Uterus (tissue), 4 donors: ENCODE data around the gene IL13. TPM values are rescaled to one million over a fixed set of nuclear protein-coding genes. Genes with fewer than 3 reads are reported as not detected.
A peak's percentile ranks its signal among the peaks of the same experiment; 100 is the strongest.

Experiments
- DNase-seq, 2 donors: peaks; one replicate each; pipeline ENCODE4 v3.0.0-alpha.2; 2019 to 2020
- H3K27ac ChIP-seq, 2 donors: fragments of 200-600 bp; sonication (generic); 1 replicate in 1 of 2; 2 replicates in 1 of 2; pipeline ENCODE4 v1.5.1; 2016 to 2018
- H3K27me3 ChIP-seq, 2 donors: fragments of 200-600 bp; sonication (generic); one replicate each; pipeline ENCODE4 v1.5.1; 2018 to 2019; ENCODE audit warnings: control low read depth in 1 of 2
- H3K36me3 ChIP-seq, 2 donors: fragments of 200-600 bp; sonication (generic); one replicate each; pipeline ENCODE4 v1.5.1; 2019; ENCODE audit warnings: control low read depth in 1 of 2
- H3K4me1 ChIP-seq, 2 donors: fragments of 200-600 bp; sonication (generic); one replicate each; pipeline ENCODE4 v1.5.1; 2018 to 2019; ENCODE audit warnings: control low read depth in 1 of 2
- H3K4me3 ChIP-seq, 2 donors: fragments of 200-600 bp; sonication (generic); 1 replicate in 1 of 2; 2 replicates in 1 of 2; pipeline ENCODE4 v1.5.1; 2018 to 2019; ENCODE audit warnings: mild to moderate bottlenecking in 1 of 2
- H3K9me3 ChIP-seq, 2 donors: fragments of 200-600 bp; sonication (generic); one replicate each; pipeline ENCODE4 v1.5.1; 2019; ENCODE audit warnings: control low read depth in 1 of 2
- CTCF ChIP-seq, 4 experiments: fragments of 200-600 bp in 2 of 4; fragments of 450-650 bp in 2 of 4; sonication (generic) in 2 of 4; IDR thresholded peaks; one replicate each; pipeline ENCODE4 v1.5.1; 2016 to 2019; ENCODE audit warnings: antibody characterized with exemption in 4 of 4, mild to moderate bottlenecking in 2 of 4, moderate library complexity in 1 of 4
- POLR2A ChIP-seq, 2 donors: fragments of 450-650 bp; IDR thresholded peaks; one replicate each; pipeline ENCODE4 v1.6.1; 2016; ENCODE audit warnings: antibody characterized with exemption in 2 of 2, mild to moderate bottlenecking in 1 of 2, moderate library complexity in 1 of 2
- intact Hi-C: fragments of 100-400 bp; cut with DNase I; formaldehyde crosslinking; loops from one replicate; pipeline ENCODE4 v1.15.1; 2023; ENCODE audit warnings: low total_unique reads
- total RNA-seq, 4 donors: library from RNA; depleted of rRNA in 3 of 4; stranded (reverse); fragments of >200 nt in 3 of 4; gene quantifications; one replicate each; pipeline versions ENCODE4 v1.1.0 to v1.2.4, GENCODE V29; 2014 to 2023
- donor health status: DM: yes; HTN: yes; CAD: no.

IL13 gene
- total RNA-seq, 4 donors from 2014 or later: 0.73 TPM; not detected in 3

GRCh38 chr5:132671000-132671399 is 13.0 kb downstream of the IL13 start:
- intact Hi-C loops: no loop called here
- Histone ChIP-seq H3K27ac (no peak overlapping the region), H3K36me3 (no peaks in the 10 kb centered on the region), H3K4me3 (no peak overlapping the region), H3K9me3 (no peaks in the 10 kb centered on the region), H3K27me3 (no peaks in the 10 kb centered on the region), H3K4me1 (no peaks in the 10 kb centered on the region)
- no peak for TF ChIP-seq POLR2A (IDR thresholded peaks at IDR 0.05)
- DNase-seq: no peak

GRCh38 chr5:132673488-132673887 is 15.5 kb downstream of the IL13 start:
- Histone ChIP-seq H3K4me1 (peaks cover 0 to 6% of the 10 kb centered on the region in 2 donors), H3K9me3 (no peaks in the 10 kb centered on the region), H3K27ac (no peak overlapping the region), H3K27me3 (no peaks in the 10 kb centered on the region), H3K4me3 (no peak overlapping the region), H3K36me3 (no peaks in the 10 kb centered on the region)
- TF ChIP-seq CTCF (IDR thresholded peaks at IDR 0.05) (no peak), POLR2A (IDR thresholded peaks at IDR 0.05) (no peak)
- DNase-seq: no peak
- intact Hi-C loops: no loop called here

GRCh38 chr5:132673939-132674630 is 16.1 kb downstream of the IL13 start, which contains the start of gene IL4:
Gene IL4, plus strand, starts transcription at chr5:132673989. Its CDS starts 62 bp downstream, at chr5:132674051.
- no peaks in the 10 kb centered on the region for H3K36me3 ChIP-seq
- H3K9me3 ChIP-seq: no peaks in the 10 kb centered on the region
- peaks cover 0 to 6% of the 10 kb centered on the region in 2 donors for H3K4me1 ChIP-seq
- no peaks in the 10 kb centered on the region for H3K27me3 ChIP-seq
- TF ChIP-seq POLR2A (IDR thresholded peaks at IDR 0.05) (no peak), CTCF (IDR thresholded peaks at IDR 0.05) (no peak)
- H3K4me3 ChIP-seq: no peak within 1 kb of the TSS
- DNase-seq: no peak
- intact Hi-C loops: no loop called here
- peak within 1 kb of the TSS; percentile 20 to 62 for H3K27ac ChIP-seq

GRCh38 chr5:132674671-132675506 is 16.9 kb downstream of the IL13 start:
- Histone ChIP-seq H3K9me3 (no peaks in the 10 kb centered on the region), H3K4me1 (peaks cover 0 to 6% of the 10 kb centered on the region in 2 donors), H3K27ac (peak overlapping the region; percentile 20 to 62), H3K27me3 (no peaks in the 10 kb centered on the region), H3K4me3 (no peak overlapping the region), H3K36me3 (no peaks in the 10 kb centered on the region)
- intact Hi-C loops: no loop called here
- DNase-seq: no peak
- TF ChIP-seq CTCF (IDR thresholded peaks at IDR 0.05) (no peak), POLR2A (IDR thresholded peaks at IDR 0.05) (no peak)

- intact Hi-C loops: no loop called here
- no peaks in the 10 kb centered on the region for H3K36me3 ChIP-seq
- H3K4me3 ChIP-seq: no peak overlapping the region
- peaks cover 0 to 6% of the 10 kb centered on the region in 2 donors for H3K4me1 ChIP-seq
- TF ChIP-seq POLR2A (IDR thresholded peaks at IDR 0.05): no peak
- TF ChIP-seq CTCF (IDR thresholded peaks at IDR 0.05): no peak
- no peaks in the 10 kb centered on the region for H3K27me3 ChIP-seq
- DNase-seq: no peak
- no peaks in the 10 kb centered on the region for H3K9me3 ChIP-seq
- H3K27ac ChIP-seq: no peak overlapping the region
Measured at GRCh38 chr5:132675936-132676689, 18.1 kb downstream of the IL13 start.
